ENCODE data around the gene SEC14L6.

DNA sequence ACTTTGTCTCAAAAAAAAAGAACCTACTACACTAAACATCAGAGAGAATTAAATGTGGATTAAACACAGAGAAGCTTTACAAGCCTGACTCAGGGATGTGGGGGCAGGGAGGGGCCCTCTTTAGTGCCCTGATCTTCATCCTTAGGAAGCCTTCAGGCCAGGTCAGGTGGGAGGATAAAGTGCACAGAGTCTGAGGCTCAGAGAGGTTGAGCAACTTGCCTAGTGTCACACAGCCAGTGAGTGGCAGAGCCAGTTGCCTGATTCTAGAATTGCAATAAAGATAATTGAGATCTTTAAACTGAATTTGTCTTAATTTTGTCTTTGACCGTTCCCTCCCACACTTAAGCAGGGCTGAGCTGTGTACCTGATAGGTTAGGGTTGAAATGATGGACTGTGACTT, 7.2 kb downstream of the SEC14L6 start:
- TF ChIP-seq, protein P1, sequence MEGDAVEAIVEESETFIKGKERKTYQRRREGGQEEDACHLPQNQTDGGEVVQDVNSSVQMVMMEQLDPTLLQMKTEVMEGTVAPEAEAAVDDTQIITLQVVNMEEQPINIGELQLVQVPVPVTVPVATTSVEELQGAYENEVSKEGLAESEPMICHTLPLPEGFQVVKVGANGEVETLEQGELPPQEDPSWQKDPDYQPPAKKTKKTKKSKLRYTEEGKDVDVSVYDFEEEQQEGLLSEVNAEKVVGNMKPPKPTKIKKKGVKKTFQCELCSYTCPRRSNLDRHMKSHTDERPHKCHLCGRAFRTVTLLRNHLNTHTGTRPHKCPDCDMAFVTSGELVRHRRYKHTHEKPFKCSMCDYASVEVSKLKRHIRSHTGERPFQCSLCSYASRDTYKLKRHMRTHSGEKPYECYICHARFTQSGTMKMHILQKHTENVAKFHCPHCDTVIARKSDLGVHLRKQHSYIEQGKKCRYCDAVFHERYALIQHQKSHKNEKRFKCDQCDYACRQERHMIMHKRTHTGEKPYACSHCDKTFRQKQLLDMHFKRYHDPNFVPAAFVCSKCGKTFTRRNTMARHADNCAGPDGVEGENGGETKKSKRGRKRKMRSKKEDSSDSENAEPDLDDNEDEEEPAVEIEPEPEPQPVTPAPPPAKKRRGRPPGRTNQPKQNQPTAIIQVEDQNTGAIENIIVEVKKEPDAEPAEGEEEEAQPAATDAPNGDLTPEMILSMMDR (IDR thresholded peaks at IDR 0.05; ENCODE audit: low read depth, low read length, poor library complexity, severe bottlenecking), result no peak
- TF ChIP-seq EZH2phosphoT487 (IDR thresholded peaks at IDR 0.05; ENCODE audit: borderline replicate concordance, low read length), result no peak

Data from DOHH2 (cell line).